Endothelial cell of umbilical vein (primary cell): Measurements from ENCODE around the gene MAP4K2.

Experiments
- CTCF ChIP-seq, 2 donors: IDR thresholded peaks; 1 replicate in 1 of 2; 2 replicates in 1 of 2; pipeline ENCODE4 v1.5.1; 2011; ENCODE audit warnings: low read length in 2 of 2, mild to moderate bottlenecking in 2 of 2, moderate library complexity in 2 of 2, control low read depth in 1 of 2, inconsistent platforms in 1 of 2, low read depth in 1 of 2; ENCODE audit not compliant: insufficient read depth in 1 of 2; ENCODE audit errors: extremely low read depth in 1 of 2
- POLR2AphosphoS5 ChIP-seq: IDR thresholded peaks from 2 replicates; pipeline ENCODE4 v1.6.1; 2012; ENCODE audit warnings: low read depth, mild to moderate bottlenecking, control low read depth, low read length, moderate library complexity; ENCODE audit not compliant: insufficient read depth

GRCh38 chr11:64796047-64796756 is 6.8 kb downstream of the MAP4K2 start:
- TF ChIP-seq CTCF (IDR thresholded peaks at IDR 0.05; ENCODE audit: extremely low read depth in 1 of 2, insufficient read depth in 1 of 2, low read depth in 1 of 2, low read length in 2 of 2) (no peak), POLR2AphosphoS5 (no peak)
